GM12878 (cell line): ENCODE measurements around the gene ZCCHC17. TPM values are rescaled to one million over a fixed set of nuclear protein-coding genes. Genes with fewer than 3 reads are reported as not detected.

ENCODE experiments used
- ATAC-seq: fragments of 200-7000 bp; cut with Tn5 transposase; 3 replicates; pipeline ENCODE4 v1.9.1; 2020; ENCODE audit warnings: mild to moderate bottlenecking, moderate library complexity
- BruUV-seq: library from RNA; stranded (reverse); fragments of 400-500 nt; replicated peaks from 2 replicates; lab custom pipeline; 2021; lab: Mats Ljungman, UMichigan
- CTCF ChIA-PET: fragments of 300-600 bp; sonication (Branson Sonifier 250); formaldehyde crosslinking; extraction: SDS; loops from one replicate; lab custom pipeline; 2021; ENCODE audit warnings: inconsistent platforms; lab: Yijun Ruan, JAX
- POLR2A ChIA-PET: fragments of 350-600 bp; formaldehyde crosslinking; extraction: SDS; loops from one replicate; lab custom pipeline; 2021; ENCODE audit warnings: inconsistent platforms; lab: Charles Lee
- RAD21 ChIA-PET: fragments of 300-600 bp; sonication (Branson Sonifier 250); formaldehyde crosslinking; loops from one replicate; lab custom pipeline; 2023; ENCODE audit warnings: antibody characterized with exemption; ENCODE audit not compliant: unreplicated experiment; lab: Charles Lee
- SMC1A ChIA-PET: fragments of 300-600 bp; sonication (Branson Sonifier 250); formaldehyde crosslinking; loops from one replicate; lab custom pipeline; 2023; ENCODE audit not compliant: unreplicated experiment, uncharacterized antibody; lab: Charles Lee
- DNase-seq: peaks from one replicate; pipeline ENCODE4 v3.0.0-alpha.2; 2011; ENCODE audit warnings: low read depth, low spot score
- FAIRE-seq: peaks from 3 replicates; lab custom pipeline; 2011; peaks lifted over from hg19 to GRCh38; lab: Jason Lieb, UNC
- H2AFZ ChIP-seq: 2 replicates; pipeline ENCODE4 v1.6.0; 2011; ENCODE audit warnings: low read depth, low read length, control low read depth; ENCODE audit not compliant: control insufficient read depth
- H3K27ac ChIP-seq: 2 replicates; pipeline ENCODE4 v1.5.1; 2011; ENCODE audit warnings: control low read depth; ENCODE audit not compliant: control insufficient read depth, insufficient read depth
- H3K27me3 ChIP-seq, 2 experiments: replicated peaks in 1 of 2; 2 replicates each; pipeline versions ENCODE4 v1.6.0 to v1.6.1; 2011; ENCODE audit warnings: low read length in 1 of 2; ENCODE audit not compliant: control insufficient read depth in 2 of 2, insufficient read depth in 2 of 2
- H3K36me3 ChIP-seq, 2 experiments: 2 replicates each; pipeline ENCODE4 v1.5.1; 2011; ENCODE audit warnings: low read length in 1 of 2; ENCODE audit not compliant: control insufficient read depth in 2 of 2, insufficient read depth in 2 of 2
- H3K4me1 ChIP-seq: 2 replicates; pipeline ENCODE4 v1.6.1; 2011; ENCODE audit warnings: mild to moderate bottlenecking, low read length, moderate library complexity, mixed read lengths; ENCODE audit not compliant: control insufficient read depth, insufficient read depth
- H3K4me2 ChIP-seq: 2 replicates; pipeline ENCODE4 v1.6.0; 2011; ENCODE audit warnings: control low read depth; ENCODE audit not compliant: control insufficient read depth, insufficient read depth
- H3K4me3 ChIP-seq: fragments of 200-600 bp; sonication (generic); 2 replicates; pipeline ENCODE4 v1.5.1; 2016
- H3K79me2 ChIP-seq: 2 replicates; pipeline ENCODE4 v1.6.0; 2011; ENCODE audit warnings: low read length; ENCODE audit not compliant: control insufficient read depth, insufficient read depth
- H3K9ac ChIP-seq: 2 replicates; pipeline ENCODE4 v1.8.0; 2011; ENCODE audit warnings: low read length, control low read depth, mixed read lengths; ENCODE audit not compliant: control insufficient read depth, insufficient read depth
- H3K9me3 ChIP-seq: replicated peaks from 3 replicates; pipeline ENCODE4 v1.5.1; 2011; ENCODE audit warnings: mild to moderate bottlenecking, low read length; ENCODE audit not compliant: control insufficient read depth, insufficient read depth
- H4K20me1 ChIP-seq: 2 replicates; pipeline ENCODE4 v1.6.0; 2011; ENCODE audit not compliant: control insufficient read depth, insufficient read depth
- CBX5 ChIP-seq: sonication (generic); IDR thresholded peaks from 2 replicates; pipeline ENCODE4 v1.6.1; 2016; ENCODE audit warnings: low read depth, moderate library complexity, mild to moderate bottlenecking, inconsistent platforms
- EGR1 ChIP-seq, 2 experiments: IDR thresholded peaks; 1 replicate in 1 of 2; 2 replicates in 1 of 2; pipeline ENCODE4 v1.6.1; 2011 to 2012; ENCODE audit warnings: low read depth in 2 of 2, low read length in 2 of 2, borderline replicate concordance in 1 of 2, mild to moderate bottlenecking in 1 of 2, moderate library complexity in 1 of 2
- FOXM1 ChIP-seq: IDR thresholded peaks from 2 replicates; pipeline ENCODE4 v1.6.1; 2012; ENCODE audit warnings: low read depth, mild to moderate bottlenecking, inconsistent platforms, low read length, moderate library complexity
- MYC ChIP-seq: IDR thresholded peaks from 2 replicates; pipeline ENCODE4 v1.6.1; 2011; ENCODE audit warnings: mild to moderate bottlenecking, low read length, moderate library complexity, inconsistent platforms; ENCODE audit not compliant: insufficient read depth, insufficient replicate concordance, insufficient read length, severe bottlenecking
- PRDM15 ChIP-seq: fragments of 450-650 bp; formaldehyde crosslinking; IDR thresholded peaks from 2 replicates; pipeline ENCODE4 v1.4.0; 2020; ENCODE audit warnings: mild to moderate bottlenecking, moderate library complexity
- RCOR1 ChIP-seq: conservative IDR thresholded peaks from 2 replicates; pipeline ENCODE4 v1.6.1; 2012; ENCODE audit warnings: low read depth, low read length, improper control_type of control experiment
- SIN3A ChIP-seq: IDR thresholded peaks from 2 replicates; pipeline ENCODE4 v1.6.1; 2012; ENCODE audit warnings: low read depth, low read length, improper control_type of control experiment
- ZSCAN29 ChIP-seq: fragments of 450-650 bp; IDR thresholded peaks from 2 replicates; pipeline ENCODE4 v1.6.1; 2017; ENCODE audit warnings: mild to moderate bottlenecking, moderate library complexity
- whole genome bisulfite sequencing: methylation state at CpG from one replicate; pipeline ENCODE4 v1.1.6; 2016; ENCODE audit warnings: low lambda C conversion rate; ENCODE audit not compliant: insufficient replicate concordance, insufficient coverage; ENCODE audit errors: missing lambda C conversion rate; 5-methylcytosine and 5-hydroxymethylcytosine counted together
- in situ Hi-C: fragments of 300-500 bp; cut with MboI; formaldehyde crosslinking; loops from 9 replicates; pipeline ENCODE4 v1.14.3; 2018; ENCODE audit warnings: mixed read lengths
- intact Hi-C: fragments of 100-400 bp; cut with micrococcal nuclease; formaldehyde crosslinking; loops from one replicate; pipeline ENCODE4 v1.14.2; 2022; ENCODE audit not compliant: unreplicated experiment
- polyA plus RNA-seq, 11 experiments: library from polyadenylated mRNA; depleted of rRNA in 4 of 11; unstranded in 6 of 11; stranded (reverse) in 5 of 11; fragments of >200 nt; fragmentation: Nextera tagmentation in 4 of 11; fragmentation: Illumina TruSeq in 1 of 11; extraction: Ambion mirVana in 4 of 11; extraction: Trizol in 1 of 11; gene quantifications; 1 replicate in 1 of 11; 2 replicates in 10 of 11; pipeline versions ENCODE4 v1.2.1 to v1.2.3, GENCODE V29; 2011 to 2016; ENCODE audit warnings: inconsistent platforms in 2 of 11, missing spikeins in 2 of 11, low read depth in 1 of 11
- total RNA-seq, 4 experiments: library from RNA; depleted of rRNA in 3 of 4; stranded (reverse); fragments of >200 nt in 3 of 4; fragmentation: Illumina TruSeq in 1 of 4; extraction: Trizol in 1 of 4; gene quantifications; 2 replicates each; pipeline versions ENCODE4 v1.2.1 to v1.2.3, GENCODE V29; 2013 to 2021
- TF ChIP-seq, protein P1 (sequence below): fragments of 450-650 bp; formaldehyde crosslinking; IDR thresholded peaks from 2 replicates; pipeline ENCODE4 v1.4.0; 2022; ENCODE audit warnings: mild to moderate bottlenecking, moderate library complexity
- TF ChIP-seq, protein P2 (sequence below): IDR thresholded peaks from 2 replicates; pipeline ENCODE4 v1.6.1; 2012; ENCODE audit warnings: improper control_type of control experiment, low read depth, low read length; ENCODE audit not compliant: insufficient replicate concordance

ZCCHC17 gene
- total and polyA plus RNA-seq, 10 of the 15 experiments (the other 5 are each of a cell fraction or from before 2014, with no cell fraction given), result 22.3 to 86.3 (median 47.0) TPM

GRCh38 chr1:31383967-31384366, 87.1 kb downstream of the ZCCHC17 start:
- H3K4me1 ChIP-seq, result no peaks in the 10 kb centered on the region
- ChIA-PET CTCF (interaction anchor here (0.8 to 2.6 kb wide), 2 partner anchors 10 to 11 kb away, joined by 3 to 15 read pairs; no protein-coding TSS in a partner anchor), RAD21 (interaction anchor here (0.9 to 1.7 kb wide), 3 partner anchors 10 to 165 kb away, joined by 3 to 6 read pairs (median 3); partner anchors contain the start of gene FABP3), SMC1A (interaction anchor here (1.3 to 1.5 kb wide), 2 partner anchors 13 to 120 kb away, joined by 3 read pairs; no protein-coding TSS in a partner anchor), POLR2A (interaction anchor here (0.7 kb wide), 1 partner anchor 220 kb away, joined by 5 read pairs; no protein-coding TSS in a partner anchor)
- BruUV-seq, result no TSS peak
- H4K20me1 ChIP-seq, result no peaks in the 10 kb centered on the region
- 0% methylated on average over 1 of the region's 1 CpG for WGBS
- DNase-seq (no peak), ATAC-seq (no peak), FAIRE-seq (no peak)
- H3K9me3 ChIP-seq, result no peaks in the 10 kb centered on the region
- H3K4me3 ChIP-seq, result no peak overlapping the region
- intact Hi-C loops (no loop called here), in situ Hi-C loops (no loop called here)
- no peak overlapping the region for H2AFZ ChIP-seq
- H3K79me2 ChIP-seq, result no peaks in the 10 kb centered on the region
- no peak overlapping the region for H3K9ac ChIP-seq
- H3K27me3 ChIP-seq, result no peaks in the 10 kb centered on the region
- no peak overlapping the region for H3K4me2 ChIP-seq
- no peak overlapping the region for H3K27ac ChIP-seq
- no peaks in the 10 kb centered on the region for H3K36me3 ChIP-seq
- no peak for TF ChIP-seq PRDM15 (CRISPR knock-in tag)
- no peak for TF ChIP-seq EGR1 (IDR thresholded peaks at IDR 0.05; ENCODE audit: borderline replicate concordance in 1 of 2, low read depth in 2 of 2, low read length in 2 of 2)
- TF ChIP-seq SIN3A, result no peak
- TF ChIP-seq, protein P1, sequence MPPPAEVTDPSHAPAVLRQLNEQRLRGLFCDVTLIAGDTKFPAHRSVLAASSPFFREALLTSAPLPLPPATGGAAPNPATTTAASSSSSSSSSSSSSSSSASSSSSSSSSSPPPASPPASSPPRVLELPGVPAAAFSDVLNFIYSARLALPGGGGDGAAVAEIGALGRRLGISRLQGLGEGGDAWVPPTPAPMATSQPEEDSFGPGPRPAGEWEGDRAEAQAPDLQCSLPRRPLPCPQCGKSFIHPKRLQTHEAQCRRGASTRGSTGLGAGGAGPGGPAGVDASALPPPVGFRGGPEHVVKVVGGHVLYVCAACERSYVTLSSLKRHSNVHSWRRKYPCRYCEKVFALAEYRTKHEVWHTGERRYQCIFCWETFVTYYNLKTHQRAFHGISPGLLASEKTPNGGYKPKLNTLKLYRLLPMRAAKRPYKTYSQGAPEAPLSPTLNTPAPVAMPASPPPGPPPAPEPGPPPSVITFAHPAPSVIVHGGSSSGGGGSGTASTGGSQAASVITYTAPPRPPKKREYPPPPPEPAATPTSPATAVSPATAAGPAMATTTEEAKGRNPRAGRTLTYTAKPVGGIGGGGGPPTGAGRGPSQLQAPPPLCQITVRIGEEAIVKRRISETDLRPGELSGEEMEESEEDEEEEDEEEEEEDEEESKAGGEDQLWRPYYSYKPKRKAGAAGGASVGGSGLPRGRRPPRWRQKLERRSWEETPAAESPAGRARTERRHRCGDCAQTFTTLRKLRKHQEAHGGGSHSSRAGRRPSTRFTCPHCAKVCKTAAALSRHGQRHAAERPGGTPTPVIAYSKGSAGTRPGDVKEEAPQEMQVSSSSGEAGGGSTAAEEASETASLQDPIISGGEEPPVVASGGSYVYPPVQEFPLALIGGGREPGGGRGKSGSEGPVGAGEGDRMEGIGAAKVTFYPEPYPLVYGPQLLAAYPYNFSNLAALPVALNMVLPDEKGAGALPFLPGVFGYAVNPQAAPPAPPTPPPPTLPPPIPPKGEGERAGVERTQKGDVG (CRISPR knock-in tag), result no peak
- TF ChIP-seq FOXM1, result no peak
- no peak for TF ChIP-seq ZSCAN29
- TF ChIP-seq, protein P2, sequence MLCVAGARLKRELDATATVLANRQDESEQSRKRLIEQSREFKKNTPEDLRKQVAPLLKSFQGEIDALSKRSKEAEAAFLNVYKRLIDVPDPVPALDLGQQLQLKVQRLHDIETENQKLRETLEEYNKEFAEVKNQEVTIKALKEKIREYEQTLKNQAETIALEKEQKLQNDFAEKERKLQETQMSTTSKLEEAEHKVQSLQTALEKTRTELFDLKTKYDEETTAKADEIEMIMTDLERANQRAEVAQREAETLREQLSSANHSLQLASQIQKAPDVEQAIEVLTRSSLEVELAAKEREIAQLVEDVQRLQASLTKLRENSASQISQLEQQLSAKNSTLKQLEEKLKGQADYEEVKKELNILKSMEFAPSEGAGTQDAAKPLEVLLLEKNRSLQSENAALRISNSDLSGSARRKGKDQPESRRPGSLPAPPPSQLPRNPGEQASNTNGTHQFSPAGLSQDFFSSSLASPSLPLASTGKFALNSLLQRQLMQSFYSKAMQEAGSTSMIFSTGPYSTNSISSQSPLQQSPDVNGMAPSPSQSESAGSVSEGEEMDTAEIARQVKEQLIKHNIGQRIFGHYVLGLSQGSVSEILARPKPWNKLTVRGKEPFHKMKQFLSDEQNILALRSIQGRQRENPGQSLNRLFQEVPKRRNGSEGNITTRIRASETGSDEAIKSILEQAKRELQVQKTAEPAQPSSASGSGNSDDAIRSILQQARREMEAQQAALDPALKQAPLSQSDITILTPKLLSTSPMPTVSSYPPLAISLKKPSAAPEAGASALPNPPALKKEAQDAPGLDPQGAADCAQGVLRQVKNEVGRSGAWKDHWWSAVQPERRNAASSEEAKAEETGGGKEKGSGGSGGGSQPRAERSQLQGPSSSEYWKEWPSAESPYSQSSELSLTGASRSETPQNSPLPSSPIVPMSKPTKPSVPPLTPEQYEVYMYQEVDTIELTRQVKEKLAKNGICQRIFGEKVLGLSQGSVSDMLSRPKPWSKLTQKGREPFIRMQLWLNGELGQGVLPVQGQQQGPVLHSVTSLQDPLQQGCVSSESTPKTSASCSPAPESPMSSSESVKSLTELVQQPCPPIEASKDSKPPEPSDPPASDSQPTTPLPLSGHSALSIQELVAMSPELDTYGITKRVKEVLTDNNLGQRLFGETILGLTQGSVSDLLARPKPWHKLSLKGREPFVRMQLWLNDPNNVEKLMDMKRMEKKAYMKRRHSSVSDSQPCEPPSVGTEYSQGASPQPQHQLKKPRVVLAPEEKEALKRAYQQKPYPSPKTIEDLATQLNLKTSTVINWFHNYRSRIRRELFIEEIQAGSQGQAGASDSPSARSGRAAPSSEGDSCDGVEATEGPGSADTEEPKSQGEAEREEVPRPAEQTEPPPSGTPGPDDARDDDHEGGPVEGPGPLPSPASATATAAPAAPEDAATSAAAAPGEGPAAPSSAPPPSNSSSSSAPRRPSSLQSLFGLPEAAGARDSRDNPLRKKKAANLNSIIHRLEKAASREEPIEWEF, result no peak
- TF ChIP-seq RCOR1, result no peak
- TF ChIP-seq CBX5, result no peak
- TF ChIP-seq MYC, result no peak
